ENCODE measurements around the gene PREB.
A peak's percentile ranks its signal among the peaks of the same experiment; 100 is the strongest.

The PREB gene

DNA sequence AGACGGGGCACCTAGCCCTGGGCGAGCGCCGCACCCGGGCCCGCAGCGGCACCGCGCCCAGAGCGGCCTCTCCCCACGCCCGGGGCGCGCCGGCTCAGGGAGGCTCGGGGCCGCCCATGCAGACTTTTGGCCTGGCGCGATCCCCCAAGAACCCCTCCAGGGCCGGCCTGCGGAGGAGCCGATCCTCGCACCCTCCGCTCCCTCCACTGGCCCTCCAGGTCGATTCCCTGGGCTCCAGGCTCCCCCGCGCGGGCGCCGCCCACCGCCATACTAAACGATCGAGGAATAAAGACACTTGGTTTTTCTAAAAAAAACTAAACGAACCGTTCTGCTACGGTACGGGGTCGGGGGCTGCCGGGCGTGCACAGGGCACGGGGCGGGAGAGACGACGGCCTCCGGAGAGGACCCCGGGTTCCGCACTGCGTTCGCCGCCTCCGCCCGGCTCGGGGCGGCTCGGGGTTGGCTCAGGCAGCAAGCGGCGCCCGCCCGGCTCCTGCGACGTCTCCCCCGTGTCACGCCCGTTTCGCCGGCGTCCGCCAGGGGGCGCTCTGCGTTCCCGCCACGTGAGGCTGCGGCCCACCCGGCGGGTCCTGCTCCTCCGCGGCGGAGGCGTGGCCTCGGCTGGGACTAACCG, 48.2 kb downstream of the PREB start:
- Histone ChIP-seq H3K4me3 (ENCODE audit: insufficient read depth, low read length, poor library complexity, severe bottlenecking) (peak overlapping the region; percentile 62), H3K4me2 (ENCODE audit: low read depth, low read length, poor library complexity, severe bottlenecking) (peak overlapping the region; percentile 75), H3K36me3 (ENCODE audit: low read length) (no peaks in the 10 kb centered on the region), H3K79me2 (ENCODE audit: insufficient read depth, low read length) (no peaks in the 10 kb centered on the region), H4K20me1 (ENCODE audit: low read depth, low read length) (no peaks in the 10 kb centered on the region), H3K9ac (ENCODE audit: low read length) (peak overlapping the region; percentile 69), H2AFZ (ENCODE audit: low read depth, low read length, severe bottlenecking) (peak overlapping the region; percentile 93), H3K27me3 (ENCODE audit: low read length) (no peaks in the 10 kb centered on the region), H3K9me2 (replicated peaks; ENCODE audit: insufficient read depth, low read length) (no peaks in the 10 kb centered on the region), H3K9me3 (ENCODE audit: insufficient read depth, low read length) (no peaks in the 10 kb centered on the region), H3F3A (ENCODE audit: insufficient read depth) (0 out of 2 replicates have a peak, but pooled peaks cover 3% of the 10 kb centered on the region), H3K27ac (ENCODE audit: low read depth, low read length) (no peak overlapping the region)
- TF ChIP-seq EZH2phosphoT487 (conservative IDR thresholded peaks at IDR 0.05; ENCODE audit: low read length): no peak
- TF ChIP-seq, protein P1, sequence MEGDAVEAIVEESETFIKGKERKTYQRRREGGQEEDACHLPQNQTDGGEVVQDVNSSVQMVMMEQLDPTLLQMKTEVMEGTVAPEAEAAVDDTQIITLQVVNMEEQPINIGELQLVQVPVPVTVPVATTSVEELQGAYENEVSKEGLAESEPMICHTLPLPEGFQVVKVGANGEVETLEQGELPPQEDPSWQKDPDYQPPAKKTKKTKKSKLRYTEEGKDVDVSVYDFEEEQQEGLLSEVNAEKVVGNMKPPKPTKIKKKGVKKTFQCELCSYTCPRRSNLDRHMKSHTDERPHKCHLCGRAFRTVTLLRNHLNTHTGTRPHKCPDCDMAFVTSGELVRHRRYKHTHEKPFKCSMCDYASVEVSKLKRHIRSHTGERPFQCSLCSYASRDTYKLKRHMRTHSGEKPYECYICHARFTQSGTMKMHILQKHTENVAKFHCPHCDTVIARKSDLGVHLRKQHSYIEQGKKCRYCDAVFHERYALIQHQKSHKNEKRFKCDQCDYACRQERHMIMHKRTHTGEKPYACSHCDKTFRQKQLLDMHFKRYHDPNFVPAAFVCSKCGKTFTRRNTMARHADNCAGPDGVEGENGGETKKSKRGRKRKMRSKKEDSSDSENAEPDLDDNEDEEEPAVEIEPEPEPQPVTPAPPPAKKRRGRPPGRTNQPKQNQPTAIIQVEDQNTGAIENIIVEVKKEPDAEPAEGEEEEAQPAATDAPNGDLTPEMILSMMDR (IDR thresholded peaks at IDR 0.05; ENCODE audit: insufficient read depth, low read length, poor library complexity, severe bottlenecking): peak; percentile 64

DNA sequence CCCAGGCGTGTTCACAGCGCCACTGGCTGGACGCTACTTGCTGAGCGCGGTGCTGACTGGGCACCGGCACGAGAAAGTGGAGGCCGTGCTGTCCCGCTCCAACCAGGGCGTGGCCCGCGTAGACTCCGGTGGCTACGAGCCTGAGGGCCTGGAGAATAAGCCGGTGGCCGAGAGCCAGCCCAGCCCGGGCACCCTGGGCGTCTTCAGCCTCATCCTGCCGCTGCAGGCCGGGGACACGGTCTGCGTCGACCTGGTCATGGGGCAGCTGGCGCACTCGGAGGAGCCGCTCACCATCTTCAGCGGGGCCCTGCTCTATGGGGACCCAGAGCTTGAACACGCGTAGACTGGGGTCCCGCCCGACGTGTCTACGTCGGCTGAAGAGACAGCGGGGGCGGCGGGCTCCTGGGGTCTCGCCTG, 48.8 kb downstream of the PREB start:
- peak overlapping the region; percentile 93 for H2AFZ ChIP-seq (ENCODE audit: low read depth, low read length, severe bottlenecking)

DNA sequence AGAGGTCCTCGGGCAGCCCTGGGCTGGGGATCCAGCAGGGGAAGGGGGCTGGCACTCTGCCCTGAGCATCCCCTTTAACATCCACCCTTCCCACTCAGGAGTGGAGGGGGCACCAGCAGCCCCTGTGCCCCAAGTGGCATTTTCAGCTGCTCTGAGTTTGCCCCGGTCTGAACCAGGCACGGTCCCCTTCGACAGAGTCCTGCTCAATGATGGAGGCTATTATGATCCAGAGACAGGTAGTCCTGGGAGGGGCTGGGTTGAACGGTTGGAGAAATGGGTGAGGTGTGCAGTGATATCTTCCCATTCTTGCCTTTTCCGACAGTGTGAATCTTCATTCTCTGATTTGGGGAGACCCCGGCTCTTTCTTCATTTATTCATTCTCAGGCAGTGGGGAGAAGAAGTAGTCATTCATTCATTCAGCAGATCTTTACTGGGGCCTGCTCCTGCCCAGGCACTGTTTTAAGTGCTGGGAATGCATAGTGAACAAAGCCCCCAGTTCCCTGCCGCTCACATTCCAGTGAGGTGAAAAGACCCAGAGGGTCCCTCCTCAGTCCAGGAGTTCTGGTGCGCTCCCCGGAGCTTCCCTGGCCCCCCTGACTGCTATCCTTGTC, 49.3 kb downstream of the PREB start:
- Histone ChIP-seq H3K4me2 (ENCODE audit: low read depth, low read length, poor library complexity, severe bottlenecking) (peak overlapping the region; percentile 75), H3K36me3 (ENCODE audit: low read length) (no peaks in the 10 kb centered on the region), H2AFZ (ENCODE audit: low read depth, low read length, severe bottlenecking) (no peak overlapping the region), H4K20me1 (ENCODE audit: low read depth, low read length) (no peaks in the 10 kb centered on the region), H3K9me2 (replicated peaks; ENCODE audit: insufficient read depth, low read length) (no peaks in the 10 kb centered on the region), H3K9ac (ENCODE audit: low read length) (peak overlapping the region; percentile 69; the same call in 1 of the 2 replicates), H3K27me3 (ENCODE audit: low read length) (no peaks in the 10 kb centered on the region), H3K27ac (ENCODE audit: low read depth, low read length) (no peak overlapping the region), H3K4me3 (ENCODE audit: insufficient read depth, low read length, poor library complexity, severe bottlenecking) (no peak overlapping the region), H3K9me3 (ENCODE audit: insufficient read depth, low read length) (no peaks in the 10 kb centered on the region), H3F3A (ENCODE audit: insufficient read depth) (0 out of 2 replicates have a peak, but pooled peaks cover 3% of the 10 kb centered on the region), H3K79me2 (ENCODE audit: insufficient read depth, low read length) (no peaks in the 10 kb centered on the region)
- TF ChIP-seq, protein P1 (IDR thresholded peaks at IDR 0.05; ENCODE audit: insufficient read depth, low read length, poor library complexity, severe bottlenecking): no peak
- no peak for TF ChIP-seq EZH2phosphoT487 (conservative IDR thresholded peaks at IDR 0.05; ENCODE audit: low read length)

More for the DNA sequence above, 48.8 kb downstream of the PREB start:
- H3K9me3 ChIP-seq (ENCODE audit: insufficient read depth, low read length): no peaks in the 10 kb centered on the region
- TF ChIP-seq, protein P1 (IDR thresholded peaks at IDR 0.05; ENCODE audit: insufficient read depth, low read length, poor library complexity, severe bottlenecking): no peak
- no peak for TF ChIP-seq EZH2phosphoT487 (conservative IDR thresholded peaks at IDR 0.05; ENCODE audit: low read length)
- no peaks in the 10 kb centered on the region for H3K27me3 ChIP-seq (ENCODE audit: low read length)
- no peak overlapping the region for H3K27ac ChIP-seq (ENCODE audit: low read depth, low read length)
- H3K79me2 ChIP-seq (ENCODE audit: insufficient read depth, low read length): no peaks in the 10 kb centered on the region
- peak overlapping the region; percentile 69 for H3K9ac ChIP-seq (ENCODE audit: low read length)
- no peaks in the 10 kb centered on the region for H3K36me3 ChIP-seq (ENCODE audit: low read length)
- H4K20me1 ChIP-seq (ENCODE audit: low read depth, low read length): no peaks in the 10 kb centered on the region
- H3F3A ChIP-seq (ENCODE audit: insufficient read depth): 0 out of 2 replicates have a peak, but pooled peaks cover 3% of the 10 kb centered on the region
- H3K4me2 ChIP-seq (ENCODE audit: low read depth, low read length, poor library complexity, severe bottlenecking): peak overlapping the region; percentile 75
- H3K4me3 ChIP-seq (ENCODE audit: insufficient read depth, low read length, poor library complexity, severe bottlenecking): peak overlapping the region; percentile 62
- H3K9me2 ChIP-seq (replicated peaks; ENCODE audit: insufficient read depth, low read length): no peaks in the 10 kb centered on the region
